Kidney (tissue), 14 donors: Measurements from ENCODE around the gene VTCN1. TPM values are rescaled to one million over a fixed set of nuclear protein-coding genes. Genes with fewer than 3 reads are reported as not detected.

Experiments used
- DNase-seq, 5 donors: peaks; one replicate each; pipeline ENCODE4 v3.0.0-alpha.2; 2013 to 2020
- FAIRE-seq: peaks from 2 replicates; lab custom pipeline; 2012; peaks lifted over from hg19 to GRCh38; lab: Jason Lieb, UNC
- H3K27ac ChIP-seq, 2 donors: one replicate each; pipeline ENCODE4 v1.7.0; 2013; ENCODE audit warnings: low read depth in 2 of 2, low read length in 2 of 2, inconsistent platforms in 1 of 2
- H3K27me3 ChIP-seq: one replicate; pipeline ENCODE4 v1.7.1; 2013; ENCODE audit warnings: low read length, inconsistent platforms; ENCODE audit not compliant: control insufficient read depth, insufficient read depth
- H3K36me3 ChIP-seq, 3 donors: one replicate each; pipeline versions ENCODE4 v1.7.0 to v1.7.1; 2013; ENCODE audit warnings: low read length in 3 of 3, control low read depth in 1 of 3, inconsistent platforms in 1 of 3; ENCODE audit not compliant: insufficient read depth in 3 of 3, control insufficient read depth in 2 of 3
- H3K4me1 ChIP-seq, 3 donors: one replicate each; pipeline versions ENCODE4 v1.7.0 to v1.7.1; 2013; ENCODE audit warnings: low read length in 3 of 3, inconsistent platforms in 1 of 3, low read depth in 1 of 3; ENCODE audit not compliant: control insufficient read depth in 2 of 3, insufficient read depth in 2 of 3
- H3K4me3 ChIP-seq, 3 donors: one replicate each; pipeline versions ENCODE4 v1.7.0 to v1.8.1; 2013; ENCODE audit warnings: low read length in 3 of 3, control low read depth in 1 of 3, inconsistent platforms in 1 of 3
- H3K9ac ChIP-seq, 3 donors: one replicate each; pipeline versions ENCODE4 v1.7.0 to v1.7.1; 2013; ENCODE audit warnings: low read length in 3 of 3, control low read depth in 1 of 3, inconsistent platforms in 1 of 3
- H3K9me3 ChIP-seq, 3 donors: one replicate each; pipeline versions ENCODE4 v1.7.0 to v1.7.1; 2013; ENCODE audit warnings: low read length in 3 of 3, control low read depth in 1 of 3, inconsistent platforms in 1 of 3; ENCODE audit not compliant: control insufficient read depth in 2 of 3, insufficient read depth in 1 of 3
- intact Hi-C: fragments of 100-400 bp; cut with DNase I; formaldehyde crosslinking; loops from one replicate; pipeline ENCODE4 v1.11.1; 2022
- polyA plus RNA-seq: library from polyadenylated mRNA; stranded (reverse); fragments of 350-450 nt; fragmentation: Illumina TruSeq; extraction: RNeasy Lipid Tissue Mini Kit (QIAGEN cat#74804); gene quantifications from one replicate; pipeline ENCODE4 v1.2.3, GENCODE V29; 2014; ENCODE audit warnings: low read depth, low replicate concordance; ENCODE audit not compliant: insufficient read depth
- total RNA-seq: library from RNA; stranded (reverse); fragmentation: NEBNext Ultra II Directional; extraction: Animal tissue kit (Norgen Biotek cat#: 25700); gene quantifications from one replicate; pipeline ENCODE4 v1.2.1, GENCODE V29; 2021
- TF ChIP-seq, protein P1 (sequence below): IDR thresholded peaks from 3 replicates; pipeline ENCODE4 v1.5.1; 2012; ENCODE audit warnings: mild to moderate bottlenecking, moderate library complexity, borderline replicate concordance; ENCODE audit not compliant: insufficient read depth; ENCODE audit errors: extremely low read depth
- donor health status: control.
- donor health status: control.
- donor health status: control.
- donor health status: control.
- donor health status: control.
- donor health status: DM: yes; HTN: yes; CAD: no.
- donor health status: Normal renal cell carcinoma (clear cell type).

Gene VTCN1
- total and polyA plus RNA-seq, 2 donors from 2014 or later: 26.5 to 32.6 TPM

GRCh38 chr1:117123274-117123673 lies 87.5 kb downstream of the VTCN1 start:
- Histone ChIP-seq H3K4me1 (peaks cover 2 to 8% (median 7%) of the 10 kb centered on the region in 3 donors), H3K27ac (no peak overlapping the region), H3K9ac (no peak overlapping the region), H3K9me3 (no peaks in the 10 kb centered on the region), H3K4me3 (no peak overlapping the region), H3K27me3 (no peaks in the 10 kb centered on the region), H3K36me3 (no peaks in the 10 kb centered on the region)
- DNase-seq (no peak), FAIRE-seq (no peak)
- TF ChIP-seq, protein P1, sequence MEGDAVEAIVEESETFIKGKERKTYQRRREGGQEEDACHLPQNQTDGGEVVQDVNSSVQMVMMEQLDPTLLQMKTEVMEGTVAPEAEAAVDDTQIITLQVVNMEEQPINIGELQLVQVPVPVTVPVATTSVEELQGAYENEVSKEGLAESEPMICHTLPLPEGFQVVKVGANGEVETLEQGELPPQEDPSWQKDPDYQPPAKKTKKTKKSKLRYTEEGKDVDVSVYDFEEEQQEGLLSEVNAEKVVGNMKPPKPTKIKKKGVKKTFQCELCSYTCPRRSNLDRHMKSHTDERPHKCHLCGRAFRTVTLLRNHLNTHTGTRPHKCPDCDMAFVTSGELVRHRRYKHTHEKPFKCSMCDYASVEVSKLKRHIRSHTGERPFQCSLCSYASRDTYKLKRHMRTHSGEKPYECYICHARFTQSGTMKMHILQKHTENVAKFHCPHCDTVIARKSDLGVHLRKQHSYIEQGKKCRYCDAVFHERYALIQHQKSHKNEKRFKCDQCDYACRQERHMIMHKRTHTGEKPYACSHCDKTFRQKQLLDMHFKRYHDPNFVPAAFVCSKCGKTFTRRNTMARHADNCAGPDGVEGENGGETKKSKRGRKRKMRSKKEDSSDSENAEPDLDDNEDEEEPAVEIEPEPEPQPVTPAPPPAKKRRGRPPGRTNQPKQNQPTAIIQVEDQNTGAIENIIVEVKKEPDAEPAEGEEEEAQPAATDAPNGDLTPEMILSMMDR: no peak
- intact Hi-C loops: no loop called here

- H3K27ac ChIP-seq: peak overlapping the region in 1 of 2 donors; percentile 82
- no peak for FAIRE-seq
- intact Hi-C loops: no loop called here
These were observed 88.2 kb downstream of the VTCN1 start for GRCh38 chr1:117122330-117123025.

DNA sequence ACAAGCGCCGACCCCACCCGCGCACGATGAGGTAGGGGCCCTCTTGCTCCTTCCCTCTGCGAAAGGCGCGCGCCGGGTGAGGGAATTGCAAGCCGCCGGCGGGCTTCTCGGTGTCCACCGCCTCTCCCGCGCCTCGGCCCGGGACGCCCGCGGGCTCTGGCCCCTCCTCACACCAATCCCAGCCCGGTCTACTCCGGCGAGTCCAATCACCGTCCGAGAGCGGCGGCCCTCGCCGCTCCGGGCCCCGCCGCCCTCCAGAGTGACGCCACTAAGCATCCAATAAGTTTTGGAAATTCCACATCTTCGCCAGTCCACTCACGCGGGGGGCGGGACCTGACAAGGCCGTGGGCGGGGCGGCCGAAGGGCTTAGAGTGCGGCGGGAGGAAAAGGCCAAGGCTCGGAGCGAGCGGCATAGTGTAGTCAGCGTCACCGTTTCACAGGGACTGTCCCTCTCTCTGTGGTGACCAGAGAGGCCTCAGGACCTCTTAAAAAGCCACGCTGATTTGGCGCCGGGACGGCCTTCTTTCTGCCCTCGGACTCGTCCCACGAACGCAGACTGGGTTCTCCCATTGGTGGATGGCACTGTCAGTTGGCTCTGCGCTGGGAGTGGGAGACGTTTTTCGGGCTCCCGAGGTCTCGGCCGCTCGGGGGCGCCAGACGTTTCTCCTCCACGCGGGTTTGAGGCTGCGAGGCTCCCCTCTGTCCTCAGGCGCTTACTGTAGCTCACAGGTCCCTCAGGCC lies 89.0 kb downstream of the VTCN1 start, which contains the start of gene TRIM45:
TSS of gene TRIM45 (minus strand) at position 161 of the 741 bp plus-strand sequence. CDS start 548 bp downstream, outside the sequence.
- intact Hi-C loops: no loop called here

More at GRCh38 chr1:117122330-117123025, 88.2 kb downstream of the VTCN1 start:
- peaks cover 2 to 8% (median 7%) of the 10 kb centered on the region in 3 donors for H3K4me1 ChIP-seq
- peak overlapping the region; percentile 12 to 96 (median 95) for H3K9ac ChIP-seq
- TF ChIP-seq, protein P1: no peak
- H3K4me3 ChIP-seq: peak overlapping the region; percentile 36 to 97 (median 96)
- no peak for DNase-seq
- no peaks in the 10 kb centered on the region for H3K9me3 ChIP-seq
- no peaks in the 10 kb centered on the region for H3K36me3 ChIP-seq
- H3K27me3 ChIP-seq: no peaks in the 10 kb centered on the region

More for the DNA sequence above, 89.0 kb downstream of the VTCN1 start, which contains the start of gene TRIM45:
- peak within 1 kb of the TSS; percentile 83 to 96 (median 95) for H3K9ac ChIP-seq
- H3K9me3 ChIP-seq: no peaks in the 10 kb centered on the region
- H3K4me1 ChIP-seq: peaks cover 2 to 8% (median 7%) of the 10 kb centered on the region in 3 donors
- FAIRE-seq (no peak), DNase-seq (peak; percentile 98 to 99 (median 98))
- H3K36me3 ChIP-seq: no peaks in the 10 kb centered on the region
- TF ChIP-seq, protein P1: peak; percentile 66
- H3K4me3 ChIP-seq: peak within 1 kb of the TSS; percentile 83 to 97 (median 96)
- H3K27ac ChIP-seq: peak within 1 kb of the TSS; percentile 82 to 90
- H3K27me3 ChIP-seq: no peaks in the 10 kb centered on the region
